ENCODE measurements around the gene GRIN2A. TPM values are rescaled to one million over a fixed set of nuclear protein-coding genes. Genes with fewer than 3 reads are reported as not detected.

The GRIN2A gene
- total RNA-seq, 1 donor from 2014 or later = not detected

DNA sequence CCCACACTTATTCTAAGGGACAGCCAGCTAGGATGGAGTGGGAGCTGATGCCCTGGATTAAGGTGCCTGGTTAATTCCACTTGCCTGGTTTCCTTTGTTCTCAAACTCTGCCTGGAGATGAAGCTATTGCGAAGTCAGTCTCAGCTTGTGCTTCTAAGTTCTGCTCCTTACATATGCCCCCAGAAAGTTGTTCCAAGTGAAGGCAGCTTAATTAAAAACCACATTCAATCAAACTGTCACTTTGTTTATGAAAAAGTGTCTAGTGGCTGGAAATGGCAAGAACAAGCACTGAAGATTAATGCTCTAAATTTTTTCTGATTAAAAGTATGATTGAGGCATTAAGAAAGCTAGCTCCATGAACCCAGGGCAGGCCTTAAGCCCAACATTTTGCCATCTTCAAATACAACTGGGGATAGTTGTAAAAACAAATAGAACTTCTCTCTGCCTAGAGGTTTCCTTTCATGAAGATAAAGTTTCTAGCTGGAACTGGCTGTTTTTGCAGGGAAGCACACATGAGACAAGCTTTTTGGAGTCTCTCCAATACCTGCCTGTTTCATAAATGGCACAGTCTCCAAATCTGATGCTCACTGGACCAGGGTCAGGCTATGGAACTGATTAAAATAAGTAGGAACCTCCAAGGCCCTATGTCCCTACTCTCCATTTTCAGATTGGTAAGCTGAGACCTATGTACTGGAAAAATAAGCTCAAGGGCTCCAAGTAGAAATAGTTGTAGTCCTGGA, 100.9 kb downstream of the GRIN2A start:
- Mint-ChIP-seq H3K4me3 (no peak overlapping the region), H3K27ac (no peak overlapping the region), H3K36me3 (ENCODE audit: low read depth) (no peaks in the 10 kb centered on the region), H3K4me1 (no peaks in the 10 kb centered on the region), H3K9me3 (no peaks in the 10 kb centered on the region), H3K27me3 (no peaks in the 10 kb centered on the region)
- intact Hi-C loops (cut with micrococcal nuclease) = no loop called here
- DNase-seq = no peak

GRCh38 chr16:10080051-10080772, 102.0 kb downstream of the GRIN2A start:
- Mint-ChIP-seq H3K9me3 (no peaks in the 10 kb centered on the region), H3K4me1 (no peaks in the 10 kb centered on the region), H3K4me3 (no peak overlapping the region), H3K27ac (no peak overlapping the region), H3K36me3 (ENCODE audit: low read depth) (no peaks in the 10 kb centered on the region), H3K27me3 (no peaks in the 10 kb centered on the region)
- intact Hi-C loops (cut with micrococcal nuclease) = no loop called here
- DNase-seq = no peak

GRCh38 chr16:10078541-10078949, 103.7 kb downstream of the GRIN2A start:
- no peaks in the 10 kb centered on the region for H3K27me3 Mint-ChIP-seq
- DNase-seq = no peak
- no peaks in the 10 kb centered on the region for H3K36me3 Mint-ChIP-seq (ENCODE audit: low read depth)
- no peak overlapping the region for H3K4me3 Mint-ChIP-seq
- no peaks in the 10 kb centered on the region for H3K4me1 Mint-ChIP-seq
- H3K9me3 Mint-ChIP-seq = no peaks in the 10 kb centered on the region
- intact Hi-C loops (cut with micrococcal nuclease) = no loop called here
- no peak overlapping the region for H3K27ac Mint-ChIP-seq

DNA sequence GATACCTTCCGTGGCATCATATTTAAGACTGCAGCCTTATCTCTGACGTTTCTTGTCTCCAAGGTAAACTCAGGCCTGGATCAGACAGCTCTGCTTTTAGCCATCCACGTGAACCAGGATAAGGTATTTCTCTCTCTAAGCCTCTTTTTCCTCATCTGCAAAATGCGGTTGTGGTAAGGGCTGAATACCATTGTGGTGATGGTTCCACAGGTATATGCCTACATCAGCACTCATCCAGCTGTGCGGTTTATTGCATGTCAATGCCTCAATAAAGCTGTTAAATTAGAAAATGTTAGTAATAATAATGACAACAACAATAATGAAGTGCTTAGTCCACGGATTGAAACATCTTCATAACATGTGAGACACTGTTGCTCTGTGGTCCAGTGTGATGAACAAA, 104.4 kb downstream of the GRIN2A start:
- intact Hi-C loops (cut with micrococcal nuclease) = no loop called here
- Mint-ChIP-seq H3K4me3 (no peak overlapping the region), H3K27me3 (no peaks in the 10 kb centered on the region), H3K36me3 (ENCODE audit: low read depth) (no peaks in the 10 kb centered on the region), H3K9me3 (no peaks in the 10 kb centered on the region), H3K27ac (no peak overlapping the region), H3K4me1 (no peaks in the 10 kb centered on the region)
- DNase-seq = no peak

DNA sequence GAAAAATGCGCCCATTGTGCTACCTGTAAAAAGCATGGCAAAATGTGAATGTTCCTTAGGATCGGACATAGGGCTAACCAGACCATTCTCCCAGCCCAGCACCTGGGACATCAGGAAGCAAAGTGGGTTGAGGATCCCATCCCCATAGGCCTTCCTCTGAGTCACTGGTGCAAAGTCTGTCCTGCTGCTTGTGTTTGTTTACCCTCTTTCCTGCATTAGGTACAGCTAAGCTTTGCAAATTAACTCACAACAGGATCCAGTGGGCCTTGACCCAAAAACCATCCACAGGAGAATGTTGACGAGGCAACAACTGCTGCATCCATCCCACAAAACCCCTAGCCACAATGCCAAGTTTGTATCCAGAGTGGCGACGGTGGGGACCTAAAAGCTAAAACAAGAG, 106.2 kb downstream of the GRIN2A start:
- Mint-ChIP-seq H3K27ac (no peak overlapping the region), H3K27me3 (no peaks in the 10 kb centered on the region), H3K4me3 (no peak overlapping the region), H3K9me3 (no peaks in the 10 kb centered on the region), H3K4me1 (no peaks in the 10 kb centered on the region), H3K36me3 (ENCODE audit: low read depth) (no peaks in the 10 kb centered on the region)
- intact Hi-C loops (cut with micrococcal nuclease) = no loop called here
- DNase-seq = no peak

DNA sequence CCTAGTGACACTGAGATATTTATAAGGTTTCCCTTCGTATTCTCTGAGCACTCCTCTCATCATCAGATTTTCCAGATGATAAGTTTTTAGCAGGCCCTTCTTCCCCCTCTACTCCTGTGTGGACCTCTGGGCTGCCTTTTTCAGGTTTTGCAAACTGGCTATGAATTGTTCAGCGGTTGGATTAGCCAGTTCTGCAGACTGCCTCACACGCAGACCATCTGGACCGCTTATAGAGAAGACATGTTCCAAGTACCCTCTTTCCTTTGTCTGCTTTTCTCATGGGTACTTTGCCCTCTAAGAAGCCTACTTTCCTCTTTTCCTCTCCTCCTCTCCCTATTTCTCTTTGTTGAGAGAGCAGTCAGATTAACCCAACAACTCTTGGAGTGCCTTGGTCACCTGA, 111.6 kb downstream of the GRIN2A start:
- H3K36me3 Mint-ChIP-seq (ENCODE audit: low read depth) = no peaks in the 10 kb centered on the region
- no peak overlapping the region for H3K4me3 Mint-ChIP-seq
- H3K4me1 Mint-ChIP-seq = no peaks in the 10 kb centered on the region
- no peak overlapping the region for H3K27ac Mint-ChIP-seq
- no peaks in the 10 kb centered on the region for H3K9me3 Mint-ChIP-seq
- H3K27me3 Mint-ChIP-seq = no peaks in the 10 kb centered on the region
- no peak for DNase-seq
- intact Hi-C loops (cut with micrococcal nuclease) = no loop called here

GRCh38 chr16:10069374-10069773, 112.9 kb downstream of the GRIN2A start:
- intact Hi-C loops (cut with micrococcal nuclease) = no loop called here

DNA sequence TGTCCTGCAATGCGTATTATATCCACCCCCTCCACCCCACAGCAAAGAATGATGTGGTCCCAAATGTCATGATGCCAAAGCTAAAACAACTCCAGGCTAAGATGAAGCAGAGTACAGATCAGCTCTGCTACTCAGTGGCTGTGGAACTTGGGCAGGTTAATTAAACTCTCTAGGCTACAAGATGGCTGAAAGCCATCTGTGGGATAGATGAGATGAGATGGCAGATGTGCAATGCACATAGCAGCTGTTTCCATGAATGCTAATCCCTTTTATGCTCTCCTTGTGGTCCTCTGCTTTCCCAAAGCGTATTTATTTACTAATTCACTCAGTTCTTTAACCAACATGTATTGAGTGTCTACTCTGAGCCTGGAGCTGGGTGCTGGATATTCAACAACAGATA, 114.4 kb downstream of the GRIN2A start:
- Mint-ChIP-seq H3K36me3 (ENCODE audit: low read depth) (no peaks in the 10 kb centered on the region), H3K4me3 (no peak overlapping the region), H3K4me1 (no peaks in the 10 kb centered on the region), H3K27ac (no peak overlapping the region), H3K9me3 (no peaks in the 10 kb centered on the region), H3K27me3 (no peaks in the 10 kb centered on the region)
- no peak for DNase-seq
- intact Hi-C loops (cut with micrococcal nuclease) = no loop called here

More at GRCh38 chr16:10069374-10069773, 112.9 kb downstream of the GRIN2A start:
- H3K4me1 Mint-ChIP-seq = no peaks in the 10 kb centered on the region
- H3K27ac Mint-ChIP-seq = no peak overlapping the region
- H3K9me3 Mint-ChIP-seq = no peaks in the 10 kb centered on the region
- no peak for DNase-seq
- no peaks in the 10 kb centered on the region for H3K36me3 Mint-ChIP-seq (ENCODE audit: low read depth)
- no peaks in the 10 kb centered on the region for H3K27me3 Mint-ChIP-seq
- H3K4me3 Mint-ChIP-seq = no peak overlapping the region

- DNase-seq = no peak
- intact Hi-C loops (cut with micrococcal nuclease) = no loop called here
- H3K27me3 Mint-ChIP-seq = no peaks in the 10 kb centered on the region
- no peak overlapping the region for H3K27ac Mint-ChIP-seq
- no peaks in the 10 kb centered on the region for H3K36me3 Mint-ChIP-seq (ENCODE audit: low read depth)
- H3K4me3 Mint-ChIP-seq = no peak overlapping the region
- H3K4me1 Mint-ChIP-seq = no peaks in the 10 kb centered on the region
- no peaks in the 10 kb centered on the region for H3K9me3 Mint-ChIP-seq
Measured at GRCh38 chr16:10067406-10067805, 114.8 kb downstream of the GRIN2A start.

- intact Hi-C loops (cut with micrococcal nuclease) = no loop called here
- H3K4me3 Mint-ChIP-seq = no peak overlapping the region
- H3K27me3 Mint-ChIP-seq = no peaks in the 10 kb centered on the region
- H3K36me3 Mint-ChIP-seq (ENCODE audit: low read depth) = no peaks in the 10 kb centered on the region
- no peak overlapping the region for H3K27ac Mint-ChIP-seq
- no peak for DNase-seq
- no peaks in the 10 kb centered on the region for H3K4me1 Mint-ChIP-seq
- no peaks in the 10 kb centered on the region for H3K9me3 Mint-ChIP-seq
Measured at GRCh38 chr16:10065019-10065418, 117.2 kb downstream of the GRIN2A start.

DNA sequence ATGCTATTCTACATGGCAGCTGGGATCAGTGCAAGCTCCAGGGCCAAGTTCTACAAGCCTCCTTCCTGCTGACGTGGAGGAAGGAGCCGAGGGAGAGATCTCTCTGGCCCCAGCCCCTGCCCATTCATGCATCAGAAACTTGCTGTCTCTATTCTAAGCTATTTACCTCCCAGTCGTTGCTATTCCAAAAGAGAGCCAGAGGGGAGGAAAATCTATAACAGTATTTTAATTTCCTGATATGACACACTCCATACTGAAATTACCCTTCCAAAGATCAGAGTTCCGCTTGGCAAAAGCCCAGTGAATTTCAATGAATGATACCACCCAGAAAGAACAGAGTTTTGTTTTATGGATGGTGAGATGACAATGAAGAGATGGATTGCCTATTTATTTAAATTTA, 133.4 kb downstream of the GRIN2A start:
- no peaks in the 10 kb centered on the region for H3K36me3 Mint-ChIP-seq (ENCODE audit: low read depth)
- no peaks in the 10 kb centered on the region for H3K4me1 Mint-ChIP-seq
- no peak overlapping the region for H3K27ac Mint-ChIP-seq
- DNase-seq = no peak
- H3K4me3 Mint-ChIP-seq = no peak overlapping the region
- H3K27me3 Mint-ChIP-seq = no peaks in the 10 kb centered on the region
- intact Hi-C loops (cut with micrococcal nuclease) = no loop called here
- no peaks in the 10 kb centered on the region for H3K9me3 Mint-ChIP-seq

- no peak for DNase-seq
- intact Hi-C loops (cut with micrococcal nuclease) = no loop called here
- Mint-ChIP-seq H3K4me1 (no peaks in the 10 kb centered on the region), H3K27ac (no peak overlapping the region), H3K27me3 (no peaks in the 10 kb centered on the region), H3K9me3 (no peaks in the 10 kb centered on the region), H3K4me3 (no peak overlapping the region), H3K36me3 (ENCODE audit: low read depth) (no peaks in the 10 kb centered on the region)
Measured at GRCh38 chr16:10045947-10046346, 136.3 kb downstream of the GRIN2A start.

- H3K4me3 Mint-ChIP-seq = no peak overlapping the region
- H3K4me1 Mint-ChIP-seq = no peaks in the 10 kb centered on the region
- DNase-seq = no peak
- H3K36me3 Mint-ChIP-seq (ENCODE audit: low read depth) = no peaks in the 10 kb centered on the region
- no peaks in the 10 kb centered on the region for H3K9me3 Mint-ChIP-seq
- H3K27me3 Mint-ChIP-seq = no peaks in the 10 kb centered on the region
- intact Hi-C loops (cut with micrococcal nuclease) = no loop called here
- no peak overlapping the region for H3K27ac Mint-ChIP-seq
Measured at GRCh38 chr16:10045291-10045775, 136.9 kb downstream of the GRIN2A start.

DNA sequence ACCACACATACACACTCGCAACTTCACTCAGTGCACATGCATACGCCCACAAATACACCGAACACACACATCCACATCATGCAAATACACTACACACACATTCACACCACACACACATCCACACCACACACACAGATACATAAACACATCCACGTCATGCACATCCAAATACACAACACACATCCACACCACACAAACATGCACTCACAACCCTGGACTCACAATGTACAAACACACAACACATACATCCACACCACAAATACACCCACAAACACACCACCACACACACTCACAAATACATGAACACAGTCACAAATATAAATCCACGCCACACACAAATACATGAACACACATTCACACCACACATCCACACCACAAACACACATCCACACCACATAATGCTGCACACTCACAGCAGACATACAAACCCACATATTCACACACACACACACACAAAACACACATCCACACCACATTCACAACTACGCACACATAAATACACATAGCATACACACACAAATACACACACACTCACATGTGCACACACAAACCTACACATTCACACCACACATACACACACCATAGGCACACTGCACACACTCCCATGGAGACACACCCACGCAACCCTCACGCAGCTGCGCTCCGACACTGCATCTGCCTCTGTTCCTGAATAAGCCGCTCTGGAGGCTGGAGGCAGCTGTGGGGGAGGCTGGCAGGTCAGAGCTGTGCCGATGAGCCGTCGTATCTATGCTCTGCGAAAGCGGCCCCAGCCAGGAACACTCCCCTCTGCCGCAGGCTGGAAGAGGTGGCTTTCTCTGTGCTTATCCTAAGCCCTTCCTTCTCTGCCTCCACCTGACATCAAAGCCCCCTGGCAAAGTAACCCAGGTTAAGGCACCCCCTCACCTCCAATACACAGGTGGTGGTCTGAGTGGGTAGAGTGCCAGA, 141.8 kb downstream of the GRIN2A start:
- H3K9me3 Mint-ChIP-seq = no peaks in the 10 kb centered on the region
- no peak overlapping the region for H3K27ac Mint-ChIP-seq
- no peaks in the 10 kb centered on the region for H3K36me3 Mint-ChIP-seq (ENCODE audit: low read depth)
- intact Hi-C loops (cut with micrococcal nuclease) = no loop called here
- no peak for DNase-seq
- H3K4me1 Mint-ChIP-seq = no peaks in the 10 kb centered on the region
- H3K27me3 Mint-ChIP-seq = no peaks in the 10 kb centered on the region
- H3K4me3 Mint-ChIP-seq = no peak overlapping the region

Measured in activated CD4-positive, alpha-beta T cell treated with anti-CD3 and anti-CD28 coated beads, Interleukin-2, amount 10 ng/mL, durations not matched to agents 24 days and 14 days (primary cell).